ENCODE measurements around the gene ARL4C. TPM values are rescaled to one million over a fixed set of nuclear protein-coding genes. Genes with fewer than 3 reads are reported as not detected.

ARL4C gene
- total RNA-seq, 1 donor from 2014 or later = 20.9 TPM

GRCh38 chr2:234478121-234478858 is 18.6 kb downstream of the ARL4C start:
- Mint-ChIP-seq H3K4me1 (peaks cover 21% of the 10 kb centered on the region), H3K27me3 (peaks cover 2% of the 10 kb centered on the region), H3K27ac (no peak overlapping the region), H3K4me3 (no peak overlapping the region), H3K36me3 (ENCODE audit: low read depth) (no peaks in the 10 kb centered on the region), H3K9me3 (no peaks in the 10 kb centered on the region)
- intact Hi-C loops (cut with micrococcal nuclease) = no loop called here
- DNase-seq (no peak), ATAC-seq (ENCODE audit: low read depth) (no peak)
- no peak for TF ChIP-seq CTCF (IDR thresholded peaks at IDR 0.05)
- POLR2A ChIA-PET = interaction anchor here (0.9 kb wide), 1 partner anchor 314 kb away, joined by 3 read pairs; no protein-coding TSS in a partner anchor
- CTCF ChIA-PET = no interaction called here

- H3K4me1 Mint-ChIP-seq = peaks cover 9% of the 10 kb centered on the region
- no peaks in the 10 kb centered on the region for H3K36me3 Mint-ChIP-seq (ENCODE audit: low read depth)
Measured at GRCh38 chr2:234476766-234477165, 20.1 kb downstream of the ARL4C start.

GRCh38 chr2:234474654-234475053 is 22.2 kb downstream of the ARL4C start:
- Mint-ChIP-seq H3K27ac (no peak overlapping the region), H3K27me3 (peaks cover 2% of the 10 kb centered on the region), H3K4me3 (no peak overlapping the region), H3K9me3 (no peaks in the 10 kb centered on the region), H3K36me3 (ENCODE audit: low read depth) (no peaks in the 10 kb centered on the region), H3K4me1 (peaks cover 7% of the 10 kb centered on the region)
- ATAC-seq (ENCODE audit: low read depth) = no peak
- TF ChIP-seq CTCF (IDR thresholded peaks at IDR 0.05) = no peak
- no peak for DNase-seq
- ChIA-PET CTCF (no interaction called here), POLR2A (no interaction called here)
- intact Hi-C loops (cut with micrococcal nuclease) = no loop called here

More at GRCh38 chr2:234476766-234477165, 20.1 kb downstream of the ARL4C start:
- no peak for TF ChIP-seq CTCF (IDR thresholded peaks at IDR 0.05)
- Mint-ChIP-seq H3K9me3 (no peaks in the 10 kb centered on the region), H3K27ac (no peak overlapping the region), H3K4me3 (no peak overlapping the region), H3K27me3 (peaks cover 2% of the 10 kb centered on the region)
- ChIA-PET CTCF (no interaction called here), POLR2A (no interaction called here)
- intact Hi-C loops (cut with micrococcal nuclease) = no loop called here
- DNase-seq (no peak), ATAC-seq (ENCODE audit: low read depth) (no peak)

- Mint-ChIP-seq H3K4me1 (peaks cover 7% of the 10 kb centered on the region), H3K9me3 (no peaks in the 10 kb centered on the region), H3K27me3 (peaks cover 2% of the 10 kb centered on the region), H3K36me3 (ENCODE audit: low read depth) (no peaks in the 10 kb centered on the region), H3K4me3 (no peak overlapping the region), H3K27ac (no peak overlapping the region)
- DNase-seq (no peak), ATAC-seq (ENCODE audit: low read depth) (no peak)
- CTCF ChIA-PET = no interaction called here
- intact Hi-C loops (cut with micrococcal nuclease) = no loop called here
- POLR2A ChIA-PET = no interaction called here
- TF ChIP-seq CTCF (IDR thresholded peaks at IDR 0.05) = no peak
Measured at GRCh38 chr2:234472155-234472554, 24.7 kb downstream of the ARL4C start.

- Mint-ChIP-seq H3K4me1 (peaks cover 2% of the 10 kb centered on the region), H3K27me3 (peaks cover under 1% of the 10 kb centered on the region), H3K4me3 (no peak overlapping the region), H3K27ac (no peak overlapping the region), H3K36me3 (ENCODE audit: low read depth) (no peaks in the 10 kb centered on the region), H3K9me3 (no peaks in the 10 kb centered on the region)
- no peak for ATAC-seq (ENCODE audit: low read depth)
- intact Hi-C loops (cut with micrococcal nuclease) = no loop called here
- DNase-seq = no peak
- POLR2A ChIA-PET = interaction anchor here (0.7 kb wide), 1 partner anchor 190 kb away, joined by 5 read pairs; no protein-coding TSS in a partner anchor
- CTCF ChIA-PET = no interaction called here
- TF ChIP-seq CTCF (IDR thresholded peaks at IDR 0.05) = no peak
Measured at GRCh38 chr2:234469972-234470371, 26.9 kb downstream of the ARL4C start.

Measured in activated B cell treated with CpG ODN at 0.5 μM for 24 hours (primary cell).